ENCODE data around the gene MCCD1. TPM values are rescaled to one million over a fixed set of nuclear protein-coding genes. Genes with fewer than 3 reads are reported as not detected.
"Not testable (repeated sequence)": the region's sequence is repeated elsewhere in the genome, so short reads cannot be mapped to it uniquely, and the experiment has no call there.

Gene MCCD1
- total RNA-seq, 1 donor from 2014 or later = not detected

- Histone ChIP-seq H3K9ac (ENCODE audit: low read depth in 1 of 3, low read length in 3 of 3) (peak overlapping the region; percentile 69 to 83 (median 77)), H3K4me3 (ENCODE audit: low read length in 3 of 3) (peak overlapping the region; percentile 58 to 82 (median 72)), H3K27ac (ENCODE audit: low read depth, low read length) (peak overlapping the region; percentile 87)
These were observed 19.7 kb downstream of the MCCD1 start for GRCh38 chr6:31548544-31548873.

GRCh38 chr6:31551371-31551770, 22.6 kb downstream of the MCCD1 start:
- not testable (repeated sequence) for H3K9ac ChIP-seq (ENCODE audit: low read depth in 1 of 3, low read length in 3 of 3); H3K9me3 ChIP-seq (ENCODE audit: control insufficient read depth in 3 of 3, low read length in 3 of 3); H3K27ac ChIP-seq (ENCODE audit: low read depth, low read length); H3K27me3 ChIP-seq (ENCODE audit: control insufficient read depth in 3 of 3, insufficient read depth in 3 of 3, low read length in 3 of 3); H3K4me3 ChIP-seq (ENCODE audit: low read length in 3 of 3)
- peaks cover 3 to 27% (median 27%) of the 10 kb centered on the region in 3 donors for H3K36me3 ChIP-seq (ENCODE audit: control insufficient read depth in 3 of 3, insufficient read depth in 3 of 3, low read length in 3 of 3)
- H3K4me1 ChIP-seq (ENCODE audit: control insufficient read depth in 3 of 3, insufficient read depth in 3 of 3, low read length in 3 of 3) = peaks cover 13 to 24% (median 22%) of the 10 kb centered on the region in 3 donors

More at GRCh38 chr6:31548544-31548873, 19.7 kb downstream of the MCCD1 start:
- Histone ChIP-seq H3K36me3 (ENCODE audit: control insufficient read depth in 3 of 3, insufficient read depth in 3 of 3, low read length in 3 of 3) (peaks cover 3 to 25% (median 21%) of the 10 kb centered on the region in 3 donors), H3K4me1 (ENCODE audit: control insufficient read depth in 3 of 3, insufficient read depth in 3 of 3, low read length in 3 of 3) (peaks cover 14 to 30% (median 26%) of the 10 kb centered on the region in 3 donors), H3K27me3 (ENCODE audit: control insufficient read depth in 3 of 3, insufficient read depth in 3 of 3, low read length in 3 of 3) (no peaks in the 10 kb centered on the region), H3K9me3 (ENCODE audit: control insufficient read depth in 3 of 3, low read length in 3 of 3) (no peaks in the 10 kb centered on the region)

- Histone ChIP-seq H3K36me3 (ENCODE audit: control insufficient read depth in 3 of 3, insufficient read depth in 3 of 3, low read length in 3 of 3) (peaks cover 24 to 29% (median 29%) of the 10 kb centered on the region in 3 donors), H3K9ac (ENCODE audit: low read depth in 1 of 3, low read length in 3 of 3) (no peak overlapping the region), H3K27ac (ENCODE audit: low read depth, low read length) (no peak overlapping the region), H3K9me3 (ENCODE audit: control insufficient read depth in 3 of 3, low read length in 3 of 3) (no peaks in the 10 kb centered on the region), H3K27me3 (ENCODE audit: control insufficient read depth in 3 of 3, insufficient read depth in 3 of 3, low read length in 3 of 3) (no peaks in the 10 kb centered on the region), H3K4me3 (ENCODE audit: low read length in 3 of 3) (no peak overlapping the region), H3K4me1 (ENCODE audit: control insufficient read depth in 3 of 3, insufficient read depth in 3 of 3, low read length in 3 of 3) (peaks cover 27 to 42% (median 37%) of the 10 kb centered on the region in 3 donors)
These were observed 27.5 kb downstream of the MCCD1 start for GRCh38 chr6:31556307-31556706.

GRCh38 chr6:31557443-31558317, 28.9 kb downstream of the MCCD1 start:
- Histone ChIP-seq H3K9me3 (ENCODE audit: control insufficient read depth in 3 of 3, low read length in 3 of 3) (no peaks in the 10 kb centered on the region), H3K4me3 (ENCODE audit: low read length in 3 of 3) (peak overlapping the region in 1 of 3 donors; percentile 6), H3K4me1 (ENCODE audit: control insufficient read depth in 3 of 3, insufficient read depth in 3 of 3, low read length in 3 of 3) (peaks cover 27 to 42% (median 37%) of the 10 kb centered on the region in 3 donors), H3K9ac (ENCODE audit: low read depth in 1 of 3, low read length in 3 of 3) (peak overlapping the region in 1 of 3 donors; percentile 40), H3K36me3 (ENCODE audit: control insufficient read depth in 3 of 3, insufficient read depth in 3 of 3, low read length in 3 of 3) (peaks cover 24 to 29% (median 28%) of the 10 kb centered on the region in 3 donors), H3K27ac (ENCODE audit: low read depth, low read length) (peak overlapping the region; percentile 33), H3K27me3 (ENCODE audit: control insufficient read depth in 3 of 3, insufficient read depth in 3 of 3, low read length in 3 of 3) (no peaks in the 10 kb centered on the region)

GRCh38 chr6:31558318-31558625, 29.5 kb downstream of the MCCD1 start:
- H3K4me3 ChIP-seq (ENCODE audit: low read length in 3 of 3) = peak overlapping the region in 1 of 3 donors; percentile 29
- peak overlapping the region; percentile 33 for H3K27ac ChIP-seq (ENCODE audit: low read depth, low read length)
- H3K4me1 ChIP-seq (ENCODE audit: control insufficient read depth in 3 of 3, insufficient read depth in 3 of 3, low read length in 3 of 3) = peaks cover 27 to 42% (median 37%) of the 10 kb centered on the region in 3 donors
- H3K27me3 ChIP-seq (ENCODE audit: control insufficient read depth in 3 of 3, insufficient read depth in 3 of 3, low read length in 3 of 3) = no peaks in the 10 kb centered on the region
- H3K9ac ChIP-seq (ENCODE audit: low read depth in 1 of 3, low read length in 3 of 3) = peak overlapping the region in 1 of 3 donors; percentile 16
- no peaks in the 10 kb centered on the region for H3K9me3 ChIP-seq (ENCODE audit: control insufficient read depth in 3 of 3, low read length in 3 of 3)
- H3K36me3 ChIP-seq (ENCODE audit: control insufficient read depth in 3 of 3, insufficient read depth in 3 of 3, low read length in 3 of 3) = peaks cover 24 to 28% (median 28%) of the 10 kb centered on the region in 3 donors

- Histone ChIP-seq H3K4me3 (ENCODE audit: low read length in 3 of 3) (peak overlapping the region in 2 of 3 donors; percentile 4 to 29), H3K27me3 (ENCODE audit: control insufficient read depth in 3 of 3, insufficient read depth in 3 of 3, low read length in 3 of 3) (no peaks in the 10 kb centered on the region), H3K9ac (ENCODE audit: low read depth in 1 of 3, low read length in 3 of 3) (peak overlapping the region in 2 of 3 donors; percentile 23 to 45), H3K27ac (ENCODE audit: low read depth, low read length) (peak overlapping the region; percentile 69), H3K4me1 (ENCODE audit: control insufficient read depth in 3 of 3, insufficient read depth in 3 of 3, low read length in 3 of 3) (peaks cover 27 to 42% (median 37%) of the 10 kb centered on the region in 3 donors), H3K9me3 (ENCODE audit: control insufficient read depth in 3 of 3, low read length in 3 of 3) (no peaks in the 10 kb centered on the region), H3K36me3 (ENCODE audit: control insufficient read depth in 3 of 3, insufficient read depth in 3 of 3, low read length in 3 of 3) (peaks cover 24 to 28% (median 24%) of the 10 kb centered on the region in 3 donors)
These were observed 30.1 kb downstream of the MCCD1 start for GRCh38 chr6:31558631-31559500.

GRCh38 chr6:31559606-31559957, 30.8 kb downstream of the MCCD1 start:
- H3K4me3 ChIP-seq (ENCODE audit: low read length in 3 of 3) = peak overlapping the region in 2 of 3 donors; percentile 29 to 32
- peak overlapping the region; percentile 69 for H3K27ac ChIP-seq (ENCODE audit: low read depth, low read length)
- H3K4me1 ChIP-seq (ENCODE audit: control insufficient read depth in 3 of 3, insufficient read depth in 3 of 3, low read length in 3 of 3) = peaks cover 27 to 42% (median 37%) of the 10 kb centered on the region in 3 donors
- H3K27me3 ChIP-seq (ENCODE audit: control insufficient read depth in 3 of 3, insufficient read depth in 3 of 3, low read length in 3 of 3) = no peaks in the 10 kb centered on the region
- H3K36me3 ChIP-seq (ENCODE audit: control insufficient read depth in 3 of 3, insufficient read depth in 3 of 3, low read length in 3 of 3) = peaks cover 21 to 28% (median 24%) of the 10 kb centered on the region in 3 donors
- H3K9me3 ChIP-seq (ENCODE audit: control insufficient read depth in 3 of 3, low read length in 3 of 3) = no peaks in the 10 kb centered on the region
- H3K9ac ChIP-seq (ENCODE audit: low read depth in 1 of 3, low read length in 3 of 3) = peak overlapping the region in 1 of 3 donors; percentile 62

- H3K27me3 ChIP-seq (ENCODE audit: control insufficient read depth in 3 of 3, insufficient read depth in 3 of 3, low read length in 3 of 3) = no peaks in the 10 kb centered on the region
- peak overlapping the region; percentile 69 for H3K27ac ChIP-seq (ENCODE audit: low read depth, low read length)
- H3K4me1 ChIP-seq (ENCODE audit: control insufficient read depth in 3 of 3, insufficient read depth in 3 of 3, low read length in 3 of 3) = peaks cover 27 to 42% (median 37%) of the 10 kb centered on the region in 3 donors
- peak overlapping the region in 1 of 3 donors; percentile 32 for H3K4me3 ChIP-seq (ENCODE audit: low read length in 3 of 3)
- no peaks in the 10 kb centered on the region for H3K9me3 ChIP-seq (ENCODE audit: control insufficient read depth in 3 of 3, low read length in 3 of 3)
- H3K9ac ChIP-seq (ENCODE audit: low read depth in 1 of 3, low read length in 3 of 3) = peak overlapping the region in 1 of 3 donors; percentile 62
- peaks cover 21 to 28% (median 24%) of the 10 kb centered on the region in 3 donors for H3K36me3 ChIP-seq (ENCODE audit: control insufficient read depth in 3 of 3, insufficient read depth in 3 of 3, low read length in 3 of 3)
These were observed 31.4 kb downstream of the MCCD1 start for GRCh38 chr6:31559958-31560696.

- Histone ChIP-seq H3K4me3 (ENCODE audit: low read length in 3 of 3) (no peak overlapping the region), H3K36me3 (ENCODE audit: control insufficient read depth in 3 of 3, insufficient read depth in 3 of 3, low read length in 3 of 3) (peaks cover 21 to 28% (median 24%) of the 10 kb centered on the region in 3 donors), H3K9ac (ENCODE audit: low read depth in 1 of 3, low read length in 3 of 3) (no peak overlapping the region), H3K9me3 (ENCODE audit: control insufficient read depth in 3 of 3, low read length in 3 of 3) (no peaks in the 10 kb centered on the region), H3K4me1 (ENCODE audit: control insufficient read depth in 3 of 3, insufficient read depth in 3 of 3, low read length in 3 of 3) (peaks cover 27 to 42% (median 37%) of the 10 kb centered on the region in 3 donors), H3K27ac (ENCODE audit: low read depth, low read length) (peak overlapping the region; percentile 69), H3K27me3 (ENCODE audit: control insufficient read depth in 3 of 3, insufficient read depth in 3 of 3, low read length in 3 of 3) (no peaks in the 10 kb centered on the region)
These were observed 31.9 kb downstream of the MCCD1 start for GRCh38 chr6:31560697-31561058.

Data from skeletal muscle tissue (tissue), 4 donors.